ENCODE measurements around the gene NUDT4. TPM values are rescaled to one million over a fixed set of nuclear protein-coding genes. Genes with fewer than 3 reads are reported as not detected.
A peak's percentile ranks its signal among the peaks of the same experiment; 100 is the strongest.
"Not testable (repeated sequence)": the region's sequence is repeated elsewhere in the genome, so short reads cannot be mapped to it uniquely, and the experiment has no call there.

The NUDT4 gene
- total RNA-seq, 1 donor from 2014 or later = 117 TPM

- intact Hi-C loops (cut with DNase I) = no loop called here
- Histone ChIP-seq H3K27me3 (no peaks in the 10 kb centered on the region), H3K4me3 (no peak overlapping the region), H3K27ac (no peak overlapping the region), H3K36me3 (no peaks in the 10 kb centered on the region), H3K9me3 (no peaks in the 10 kb centered on the region), H3K4me1 (peaks cover 0 to 7% of the 10 kb centered on the region in 2 donors)
- no peak for TF ChIP-seq CTCF (IDR thresholded peaks at IDR 0.05)
- DNase-seq (ENCODE audit: low spot score in 2 of 2) = no peak
Observed at GRCh38 chr12:93369505-93369904, 8.2 kb upstream of the NUDT4 start.

- H3K4me3 ChIP-seq = no peak overlapping the region
- H3K27ac ChIP-seq = no peak overlapping the region
- no peaks in the 10 kb centered on the region for H3K36me3 ChIP-seq
- no peak for DNase-seq (ENCODE audit: low spot score in 2 of 2)
- H3K9me3 ChIP-seq = no peaks in the 10 kb centered on the region
- H3K27me3 ChIP-seq = no peaks in the 10 kb centered on the region
- intact Hi-C loops (cut with DNase I) = no loop called here
- peaks cover 0 to 15% of the 10 kb centered on the region in 2 donors for H3K4me1 ChIP-seq
- no peak for TF ChIP-seq CTCF (IDR thresholded peaks at IDR 0.05)
Observed at GRCh38 chr12:93370947-93371346, 6.8 kb upstream of the NUDT4 start.

- no peak for TF ChIP-seq CTCF (IDR thresholded peaks at IDR 0.05)
- peak overlapping the region; percentile 6 to 33 for H3K27ac ChIP-seq
- intact Hi-C loops (cut with DNase I) = no loop called here
Observed at GRCh38 chr12:93373961-93374656, 3.6 kb upstream of the NUDT4 start.

GRCh38 chr12:93375906-93376305 lies 1.8 kb upstream of the NUDT4 start:
- H3K36me3 ChIP-seq = no peaks in the 10 kb centered on the region
- H3K4me1 ChIP-seq = peaks cover 5 to 21% of the 10 kb centered on the region in 2 donors
- H3K27ac ChIP-seq = peak overlapping the region; percentile 96 to 99
- intact Hi-C loops (cut with DNase I) = loop anchor here (2.0 to 5.0 kb wide), 8 partner anchors 15 to 449 kb away; partner anchors contain the start of gene EEA1
- H3K27me3 ChIP-seq = no peaks in the 10 kb centered on the region
- DNase-seq (ENCODE audit: low spot score in 2 of 2) = no peak
- H3K9me3 ChIP-seq = no peaks in the 10 kb centered on the region
- peak overlapping the region; percentile 56 to 93 for H3K4me3 ChIP-seq
- TF ChIP-seq CTCF (IDR thresholded peaks at IDR 0.05) = no peak

More at GRCh38 chr12:93373961-93374656, 3.6 kb upstream of the NUDT4 start:
- no peak overlapping the region for H3K4me3 ChIP-seq
- H3K4me1 ChIP-seq = peaks cover 5 to 21% of the 10 kb centered on the region in 2 donors
- no peak for DNase-seq (ENCODE audit: low spot score in 2 of 2)
- H3K36me3 ChIP-seq = no peaks in the 10 kb centered on the region
- no peaks in the 10 kb centered on the region for H3K27me3 ChIP-seq
- no peaks in the 10 kb centered on the region for H3K9me3 ChIP-seq

- Histone ChIP-seq H3K9me3 (no peaks in the 10 kb centered on the region), H3K36me3 (no peaks in the 10 kb centered on the region), H3K27me3 (no peaks in the 10 kb centered on the region), H3K4me3 (peak overlapping the region; percentile 56 to 93), H3K27ac (peak overlapping the region; percentile 96 to 99), H3K4me1 (peaks cover 5 to 21% of the 10 kb centered on the region in 2 donors)
- peak in 1 of 3 experiments; percentile 16 for TF ChIP-seq CTCF (IDR thresholded peaks at IDR 0.05)
- peak in 1 of 2 donors; percentile 74 for DNase-seq (ENCODE audit: low spot score in 2 of 2)
- intact Hi-C loops (cut with DNase I) = loop anchor here (1.0 to 5.0 kb wide), 9 partner anchors 16 to 449 kb away; partner anchors contain the start of gene EEA1
Observed at GRCh38 chr12:93376436-93377251, 1.1 kb upstream of the NUDT4 start.

GRCh38 chr12:93378196-93378997 lies 672 bp downstream of the NUDT4 start:
- H3K36me3 ChIP-seq, H3K27me3 ChIP-seq, H3K9me3 ChIP-seq: not testable (repeated sequence)
- Histone ChIP-seq H3K4me1 (peaks cover 5 to 31% of the 10 kb centered on the region in 2 donors), H3K4me3 (peak overlapping the region; percentile 56 to 93), H3K27ac (peak overlapping the region; percentile 96 to 99)
- peak in 1 of 2 donors; percentile 74 for DNase-seq (ENCODE audit: low spot score in 2 of 2)
- intact Hi-C loops (cut with DNase I) = loop anchor here (5.0 kb wide), 5 partner anchors 141 to 451 kb away; partner anchors contain the start of gene EEA1
